Measurements from ENCODE around the gene TSPAN4. TPM values are rescaled to one million over a fixed set of nuclear protein-coding genes. Genes with fewer than 3 reads are reported as not detected.

The TSPAN4 gene
- total and polyA plus RNA-seq, 7 donors, result 11.4 to 38.5 (median 17.7) TPM

GRCh38 chr11:837990-838307 is 4.7 kb upstream of the TSPAN4 start:
- H3K27me3 ChIP-seq (ENCODE audit: insufficient read depth in 3 of 3, low read length in 2 of 3), result no peaks in the 10 kb centered on the region
- peaks cover 43% of the 10 kb centered on the region for H3K4me1 ChIP-seq
- TF ChIP-seq CTCF (IDR thresholded peaks at IDR 0.05), result no peak
- no peaks in the 10 kb centered on the region for H3K9me3 ChIP-seq
- peak overlapping the region; percentile 30 for H3K27ac ChIP-seq
- H3K4me3 ChIP-seq, result no peak overlapping the region
- peaks cover 3 to 55% of the 10 kb centered on the region in 2 donors for H3K36me3 ChIP-seq (ENCODE audit: insufficient read depth in 1 of 2, low read depth in 1 of 2)
- DNase-seq (no peak), ATAC-seq (no peak)
- WGBS, 3 donors, result 69 to 76% (median 76%) methylated on average over 8 of the region's 8 CpGs
- intact Hi-C loops (cut with DNase I), result no loop called here

- Histone ChIP-seq H3K27ac (peak overlapping the region; percentile 36), H3K36me3 (ENCODE audit: insufficient read depth in 1 of 2, low read depth in 1 of 2) (peaks cover 3 to 55% of the 10 kb centered on the region in 2 donors), H3K27me3 (ENCODE audit: insufficient read depth in 3 of 3, low read length in 2 of 3) (no peaks in the 10 kb centered on the region), H3K4me3 (no peak overlapping the region), H3K4me1 (peaks cover 44% of the 10 kb centered on the region), H3K9me3 (no peaks in the 10 kb centered on the region)
- WGBS, 3 donors, result 35 to 47% (median 45%) methylated on average over 17 of the region's 17 CpGs
- ATAC-seq (no peak), DNase-seq (no peak)
- TF ChIP-seq CTCF (IDR thresholded peaks at IDR 0.05), result no peak
- intact Hi-C loops (cut with DNase I), result no loop called here
Observed at GRCh38 chr11:838441-839279, 4.0 kb upstream of the TSPAN4 start.

- 76 to 88% (median 76%) methylated on average over 5 of the region's 5 CpGs for WGBS, 3 donors
- no peaks in the 10 kb centered on the region for H3K27me3 ChIP-seq (ENCODE audit: insufficient read depth in 3 of 3, low read length in 2 of 3)
- H3K36me3 ChIP-seq (ENCODE audit: insufficient read depth in 1 of 2, low read depth in 1 of 2), result peaks cover 3 to 55% of the 10 kb centered on the region in 2 donors
- TF ChIP-seq CTCF (IDR thresholded peaks at IDR 0.05), result no peak
- H3K9me3 ChIP-seq, result no peaks in the 10 kb centered on the region
- H3K4me3 ChIP-seq, result no peak overlapping the region
- no peak overlapping the region for H3K27ac ChIP-seq
- peaks cover 48% of the 10 kb centered on the region for H3K4me1 ChIP-seq
- ATAC-seq, result no peak
- DNase-seq, result no peak
- intact Hi-C loops (cut with DNase I), result no loop called here
Observed at GRCh38 chr11:839280-839623, 3.4 kb upstream of the TSPAN4 start.

- no peaks in the 10 kb centered on the region for H3K9me3 ChIP-seq
- DNase-seq, result no peak
- WGBS, 3 donors, result 61 to 76% (median 67%) methylated on average over 24 to 25 of the region's 25 CpGs
- H3K36me3 ChIP-seq (ENCODE audit: insufficient read depth in 1 of 2, low read depth in 1 of 2), result peaks cover 3 to 55% of the 10 kb centered on the region in 2 donors
- intact Hi-C loops (cut with DNase I), result no loop called here
- peaks cover 48% of the 10 kb centered on the region for H3K4me1 ChIP-seq
- ATAC-seq, result no peak
- no peak for TF ChIP-seq CTCF (IDR thresholded peaks at IDR 0.05)
- peak overlapping the region; percentile 2 for H3K27ac ChIP-seq
- peak overlapping the region; percentile 93 for H3K4me3 ChIP-seq
- H3K27me3 ChIP-seq (ENCODE audit: insufficient read depth in 3 of 3, low read length in 2 of 3), result no peaks in the 10 kb centered on the region
Observed at GRCh38 chr11:839875-840617, 2.6 kb upstream of the TSPAN4 start.
